ENCODE results near the gene PLOD3. TPM values are rescaled to one million over a fixed set of nuclear protein-coding genes. Genes with fewer than 3 reads are reported as not detected.

Gene PLOD3
- total RNA-seq, 2 donors from 2014 or later, result 35.5 to 35.9 TPM

- Histone ChIP-seq H3K4me1 (peaks cover 0 to 56% of the 10 kb centered on the region in 2 donors), H3K36me3 (no peaks in the 10 kb centered on the region), H3K27ac (no peak overlapping the region), H3K4me3 (no peak overlapping the region), H3K9me3 (no peaks in the 10 kb centered on the region), H3K27me3 (peaks cover 41 to 61% of the 10 kb centered on the region in 2 donors)
- DNase-seq (ENCODE audit: low spot score), result no peak
- TF ChIP-seq CTCF (IDR thresholded peaks at IDR 0.05), result no peak
Observed at GRCh38 chr7:101166909-101167644, 50.3 kb downstream of the PLOD3 start.

GRCh38 chr7:101166648-101166908, 50.8 kb downstream of the PLOD3 start:
- no peak for DNase-seq (ENCODE audit: low spot score)
- no peaks in the 10 kb centered on the region for H3K36me3 ChIP-seq
- no peak for TF ChIP-seq CTCF (IDR thresholded peaks at IDR 0.05)
- H3K4me1 ChIP-seq, result peaks cover 0 to 52% of the 10 kb centered on the region in 2 donors
- H3K4me3 ChIP-seq, result no peak overlapping the region
- H3K27ac ChIP-seq, result no peak overlapping the region
- peaks cover 36 to 57% of the 10 kb centered on the region in 2 donors for H3K27me3 ChIP-seq
- no peaks in the 10 kb centered on the region for H3K9me3 ChIP-seq

- Histone ChIP-seq H3K27me3 (peaks cover 34 to 52% of the 10 kb centered on the region in 2 donors), H3K27ac (no peak overlapping the region), H3K4me3 (peak overlapping the region in 1 of 2 donors; percentile 21), H3K36me3 (no peaks in the 10 kb centered on the region), H3K9me3 (no peaks in the 10 kb centered on the region), H3K4me1 (peaks cover 0 to 52% of the 10 kb centered on the region in 2 donors)
- no peak for TF ChIP-seq CTCF (IDR thresholded peaks at IDR 0.05)
- DNase-seq (ENCODE audit: low spot score), result no peak
Observed at GRCh38 chr7:101165958-101166647, 51.3 kb downstream of the PLOD3 start.

- peak within 1 kb of the TSS in 1 of 2 donors; percentile 42 for H3K4me3 ChIP-seq
- H3K27me3 ChIP-seq, result peaks cover 34 to 52% of the 10 kb centered on the region in 2 donors
- TF ChIP-seq CTCF (IDR thresholded peaks at IDR 0.05), result no peak
- peak; percentile 90 for DNase-seq (ENCODE audit: low spot score)
- no peak within 1 kb of the TSS for H3K27ac ChIP-seq
- H3K4me1 ChIP-seq, result peaks cover 0 to 52% of the 10 kb centered on the region in 2 donors
- H3K36me3 ChIP-seq, result peaks cover under 1% of the 10 kb centered on the region
- no peaks in the 10 kb centered on the region for H3K9me3 ChIP-seq
Observed at GRCh38 chr7:101165075-101165957, 52.1 kb downstream of the PLOD3 start, which contains the start of gene VGF. Gene VGF (minus strand): TSS chr7:101165569. CDS start chr7:101164843, 726 bp downstream.

- H3K27ac ChIP-seq, result no peak overlapping the region
- peaks cover 30 to 52% of the 10 kb centered on the region in 2 donors for H3K27me3 ChIP-seq
- no peaks in the 10 kb centered on the region for H3K9me3 ChIP-seq
- H3K4me1 ChIP-seq, result peaks cover 0 to 43% of the 10 kb centered on the region in 2 donors
- DNase-seq (ENCODE audit: low spot score), result no peak
- H3K36me3 ChIP-seq, result peaks cover 8% of the 10 kb centered on the region
- TF ChIP-seq CTCF (IDR thresholded peaks at IDR 0.05), result no peak
- peak overlapping the region; percentile 4 to 42 for H3K4me3 ChIP-seq
Observed at GRCh38 chr7:101164071-101164840, 53.1 kb downstream of the PLOD3 start.
